ENCODE measurements around the gene IPO11. TPM values are rescaled to one million over a fixed set of nuclear protein-coding genes. Genes with fewer than 3 reads are reported as not detected.

Gene IPO11
- total RNA-seq (2022) (30.2 and 36.6 TPM in 2 replicates), Bru-seq, nascent RNA (percentile 78 among the genes with signal in this experiment), BruChase-seq, experiment 1, labeled RNA remaining after a 6-hour chase (percentile 62 among the genes with signal in this experiment), BruChase-seq, experiment 2, labeled RNA remaining after a 2-hour chase (percentile 65 among the genes with signal in this experiment)
- long read RNA-seq, full-length matches to known transcripts = 17 of 27 reads
- long read RNA-seq, partial matches to known transcripts = 3 of 27 reads
- long read RNA-seq, other reads (novel, unspliced or antisense) = 7 of 27 reads

- peak; percentile 99 for DNase-seq (ENCODE audit: unreplicated experiment)
- Mint-ChIP-seq H3K36me3 (ENCODE audit: insufficient read depth, unreplicated experiment) (peaks cover 11% of the 10 kb centered on the region), H3K9me3 (ENCODE audit: unreplicated experiment) (no peaks in the 10 kb centered on the region), H3K4me1 (ENCODE audit: insufficient read depth, unreplicated experiment) (peaks cover 11% of the 10 kb centered on the region), H3K27ac (ENCODE audit: low read depth, unreplicated experiment) (peak within 1 kb of the TSS; percentile 97), H3K4me3 (ENCODE audit: unreplicated experiment) (peak within 1 kb of the TSS; percentile 95), H3K27me3 (ENCODE audit: insufficient read depth, unreplicated experiment) (no peaks in the 10 kb centered on the region)
- TF ChIP-seq, protein P1, sequence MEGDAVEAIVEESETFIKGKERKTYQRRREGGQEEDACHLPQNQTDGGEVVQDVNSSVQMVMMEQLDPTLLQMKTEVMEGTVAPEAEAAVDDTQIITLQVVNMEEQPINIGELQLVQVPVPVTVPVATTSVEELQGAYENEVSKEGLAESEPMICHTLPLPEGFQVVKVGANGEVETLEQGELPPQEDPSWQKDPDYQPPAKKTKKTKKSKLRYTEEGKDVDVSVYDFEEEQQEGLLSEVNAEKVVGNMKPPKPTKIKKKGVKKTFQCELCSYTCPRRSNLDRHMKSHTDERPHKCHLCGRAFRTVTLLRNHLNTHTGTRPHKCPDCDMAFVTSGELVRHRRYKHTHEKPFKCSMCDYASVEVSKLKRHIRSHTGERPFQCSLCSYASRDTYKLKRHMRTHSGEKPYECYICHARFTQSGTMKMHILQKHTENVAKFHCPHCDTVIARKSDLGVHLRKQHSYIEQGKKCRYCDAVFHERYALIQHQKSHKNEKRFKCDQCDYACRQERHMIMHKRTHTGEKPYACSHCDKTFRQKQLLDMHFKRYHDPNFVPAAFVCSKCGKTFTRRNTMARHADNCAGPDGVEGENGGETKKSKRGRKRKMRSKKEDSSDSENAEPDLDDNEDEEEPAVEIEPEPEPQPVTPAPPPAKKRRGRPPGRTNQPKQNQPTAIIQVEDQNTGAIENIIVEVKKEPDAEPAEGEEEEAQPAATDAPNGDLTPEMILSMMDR (IDR thresholded peaks at IDR 0.05; ENCODE audit: unreplicated experiment) = no peak
- POLR2A ChIA-PET = interaction anchor here (0.6 to 3.8 kb wide), 14 partner anchors 8 to 1466 kb away, joined by 3 to 103 read pairs (median 3); partner anchors contain the start of gene DIMT1
- no TSS peak for BruUV-seq (replicated peaks)
- intact Hi-C loops (cut with micrococcal nuclease) = no loop called here
- CTCF ChIA-PET = interaction anchor here (0.8 to 1.2 kb wide), 3 partner anchors 8 to 9 kb away, joined by 4 to 8 read pairs (median 5); partner anchors contain the start of gene DIMT1
Measured at GRCh38 chr5:62412549-62413329, at the start of gene IPO11. Gene IPO11 (plus strand): TSS chr5:62412763. CDS start chr5:62437280, 24,517 bp downstream.

GRCh38 chr5:62369039-62369438, 43.5 kb upstream of the IPO11 start:
- DNase-seq (ENCODE audit: unreplicated experiment) = no peak
- no peak overlapping the region for H3K4me3 Mint-ChIP-seq (ENCODE audit: unreplicated experiment)
- intact Hi-C loops (cut with micrococcal nuclease) = no loop called here
- peak overlapping the region; percentile 57 for H3K27ac Mint-ChIP-seq (ENCODE audit: low read depth, unreplicated experiment)
- H3K27me3 Mint-ChIP-seq (ENCODE audit: insufficient read depth, unreplicated experiment) = no peaks in the 10 kb centered on the region
- no peaks in the 10 kb centered on the region for H3K9me3 Mint-ChIP-seq (ENCODE audit: unreplicated experiment)
- TF ChIP-seq, protein P1 (IDR thresholded peaks at IDR 0.05; ENCODE audit: unreplicated experiment) = no peak
- CTCF ChIA-PET = no interaction called here
- BruUV-seq (replicated peaks) = no TSS peak
- peaks cover 54% of the 10 kb centered on the region for H3K36me3 Mint-ChIP-seq (ENCODE audit: insufficient read depth, unreplicated experiment)
- no peaks in the 10 kb centered on the region for H3K4me1 Mint-ChIP-seq (ENCODE audit: insufficient read depth, unreplicated experiment)
- POLR2A ChIA-PET = interaction anchor here (0.7 kb wide), 1 partner anchor 1430 kb away, joined by 3 read pairs; no protein-coding TSS in a partner anchor

DNA sequence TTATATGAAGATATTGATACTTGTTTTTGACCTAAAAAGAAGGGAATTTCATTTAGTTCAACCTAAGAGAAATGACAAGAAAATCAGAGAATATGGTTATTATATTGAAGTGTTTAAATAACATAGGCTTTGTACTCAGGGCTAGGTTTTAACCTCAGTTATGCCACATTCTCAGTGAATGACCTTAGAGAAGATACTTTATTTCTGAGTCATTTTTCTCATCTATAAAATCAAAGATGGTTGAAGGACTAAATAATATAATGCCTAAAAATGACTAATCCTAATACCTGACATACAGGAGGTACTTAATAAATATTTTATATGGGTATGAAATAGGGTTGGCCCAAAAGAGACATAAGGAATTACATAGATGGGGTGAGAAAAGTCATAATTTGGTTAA, 41.2 kb upstream of the IPO11 start:
- Mint-ChIP-seq H3K36me3 (ENCODE audit: insufficient read depth, unreplicated experiment) (peaks cover 52% of the 10 kb centered on the region), H3K9me3 (ENCODE audit: unreplicated experiment) (no peaks in the 10 kb centered on the region), H3K27me3 (ENCODE audit: insufficient read depth, unreplicated experiment) (no peaks in the 10 kb centered on the region), H3K4me1 (ENCODE audit: insufficient read depth, unreplicated experiment) (peaks cover 4% of the 10 kb centered on the region), H3K4me3 (ENCODE audit: unreplicated experiment) (no peak overlapping the region), H3K27ac (ENCODE audit: low read depth, unreplicated experiment) (no peak overlapping the region)
- ChIA-PET CTCF (interaction anchor here (1.1 kb wide), 1 partner anchor 16 kb away, joined by 3 read pairs; no protein-coding TSS in a partner anchor), POLR2A (no interaction called here)
- TF ChIP-seq, protein P1 (IDR thresholded peaks at IDR 0.05; ENCODE audit: unreplicated experiment) = no peak
- no TSS peak for BruUV-seq (replicated peaks)
- no peak for DNase-seq (ENCODE audit: unreplicated experiment)
- intact Hi-C loops (cut with micrococcal nuclease) = no loop called here

DNA sequence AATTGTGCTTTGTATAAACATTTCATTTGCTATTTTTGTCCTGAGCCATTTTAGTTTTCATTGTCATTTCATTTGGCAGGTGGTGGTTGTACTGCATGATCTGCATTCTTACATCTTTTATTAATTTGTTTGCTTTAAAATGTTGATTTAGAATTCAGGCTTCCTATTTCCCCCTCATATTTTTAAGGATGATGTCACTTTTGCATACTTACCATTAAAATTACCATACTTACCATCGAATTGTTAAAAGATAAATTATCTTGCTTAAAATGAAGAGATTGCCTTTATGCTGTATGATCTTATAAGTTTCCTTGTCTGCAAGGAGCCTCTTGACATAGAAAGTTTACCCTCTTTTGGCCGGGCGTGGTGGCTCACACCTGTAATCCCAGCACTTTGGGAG, 40.0 kb upstream of the IPO11 start:
- BruUV-seq (replicated peaks) = no TSS peak
- POLR2A ChIA-PET = no interaction called here
- Mint-ChIP-seq H3K4me3 (ENCODE audit: unreplicated experiment) (no peak overlapping the region), H3K9me3 (ENCODE audit: unreplicated experiment) (no peaks in the 10 kb centered on the region), H3K27ac (ENCODE audit: low read depth, unreplicated experiment) (no peak overlapping the region), H3K4me1 (ENCODE audit: insufficient read depth, unreplicated experiment) (peaks cover 4% of the 10 kb centered on the region), H3K36me3 (ENCODE audit: insufficient read depth, unreplicated experiment) (peaks cover 62% of the 10 kb centered on the region), H3K27me3 (ENCODE audit: insufficient read depth, unreplicated experiment) (no peaks in the 10 kb centered on the region)
- intact Hi-C loops (cut with micrococcal nuclease) = no loop called here
- DNase-seq (ENCODE audit: unreplicated experiment) = no peak
- CTCF ChIA-PET = no interaction called here
- TF ChIP-seq, protein P1 (IDR thresholded peaks at IDR 0.05; ENCODE audit: unreplicated experiment) = no peak

All from MCF 10A (cell line).